PC-3 (cell line): ENCODE results near the gene SNAPC2.
A peak's percentile ranks its signal among the peaks of the same experiment; 100 is the strongest.

Source experiments
- CTCF ChIP-seq: fragments of 300-600 bp; sonication (generic); conservative IDR thresholded peaks from 2 replicates; pipeline ENCODE4 v1.5.1; 2017; ENCODE audit warnings: antibody characterized with exemption, low read depth, mild to moderate bottlenecking, low read length
- EZH2 ChIP-seq: fragments of 300-600 bp; sonication (generic); IDR thresholded peaks from one replicate; pipeline ENCODE4 v1.6.1; 2017; ENCODE audit warnings: antibody characterized with exemption, mild to moderate bottlenecking, low read length; ENCODE audit not compliant: unreplicated experiment

- TF ChIP-seq CTCF (peak; percentile 76), EZH2 (no peak)
Observed at GRCh38 chr19:7917267-7918061, 2.7 kb upstream of the SNAPC2 start.
